Adipocyte (in vitro differentiated cells): ENCODE data around the gene KAT2B.

Source experiments
- DNase-seq: peaks from one replicate; pipeline ENCODE4 v3.0.0-alpha.2; 2015; ENCODE audit warnings: low read depth
- H3K27me3 ChIP-seq: replicated peaks from 2 replicates; pipeline ENCODE4 v1.7.0; 2013; ENCODE audit warnings: mild to moderate bottlenecking, low read length, moderate library complexity; ENCODE audit not compliant: control insufficient read depth, insufficient read depth
- H3K36me3 ChIP-seq: 2 replicates; pipeline ENCODE4 v1.7.0; 2013; ENCODE audit warnings: low read length, mild to moderate bottlenecking, moderate library complexity; ENCODE audit not compliant: control insufficient read depth, insufficient read depth, severe bottlenecking
- H3K4me1 ChIP-seq: 2 replicates; pipeline ENCODE4 v1.7.0; 2013; ENCODE audit warnings: mild to moderate bottlenecking, low read length, moderate library complexity; ENCODE audit not compliant: control insufficient read depth, insufficient read depth
- H3K4me3 ChIP-seq: 2 replicates; pipeline ENCODE4 v1.7.0; 2013; ENCODE audit warnings: mild to moderate bottlenecking, low read length, moderate library complexity
- H3K9ac ChIP-seq: 2 replicates; pipeline ENCODE4 v1.7.0; 2013; ENCODE audit warnings: mild to moderate bottlenecking, low read length, moderate library complexity
- H3K9me3 ChIP-seq: 2 replicates; pipeline ENCODE4 v1.7.0; 2013; ENCODE audit warnings: mild to moderate bottlenecking, low read length, moderate library complexity; ENCODE audit not compliant: control insufficient read depth

Gene KAT2B

DNA sequence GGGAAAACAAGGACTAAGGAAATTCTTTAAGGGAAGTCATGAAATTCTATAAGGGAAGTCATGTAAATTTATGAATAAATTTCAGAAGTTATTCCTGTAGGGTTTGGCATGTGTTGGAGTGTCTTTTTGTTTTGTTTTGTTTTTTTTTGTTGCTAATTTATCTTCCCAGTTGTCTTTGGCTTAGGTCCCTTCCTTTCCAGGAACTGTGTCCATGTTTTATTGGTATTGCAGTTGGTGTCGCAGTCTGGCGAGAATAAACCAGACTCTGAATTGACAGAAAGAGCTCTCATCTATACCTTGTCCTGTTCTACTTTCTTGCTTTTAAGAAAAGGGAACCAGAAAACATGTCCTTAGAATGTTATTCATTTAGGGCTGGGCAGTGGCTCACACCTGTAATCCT is 88.1 kb downstream of the KAT2B start:
- no peaks in the 10 kb centered on the region for H3K9me3 ChIP-seq
- H3K36me3 ChIP-seq: no peaks in the 10 kb centered on the region
- no peak for DNase-seq
- H3K4me1 ChIP-seq: no peaks in the 10 kb centered on the region
- H3K27me3 ChIP-seq: no peaks in the 10 kb centered on the region
- H3K4me3 ChIP-seq: no peak overlapping the region
- H3K9ac ChIP-seq: no peak overlapping the region

DNA sequence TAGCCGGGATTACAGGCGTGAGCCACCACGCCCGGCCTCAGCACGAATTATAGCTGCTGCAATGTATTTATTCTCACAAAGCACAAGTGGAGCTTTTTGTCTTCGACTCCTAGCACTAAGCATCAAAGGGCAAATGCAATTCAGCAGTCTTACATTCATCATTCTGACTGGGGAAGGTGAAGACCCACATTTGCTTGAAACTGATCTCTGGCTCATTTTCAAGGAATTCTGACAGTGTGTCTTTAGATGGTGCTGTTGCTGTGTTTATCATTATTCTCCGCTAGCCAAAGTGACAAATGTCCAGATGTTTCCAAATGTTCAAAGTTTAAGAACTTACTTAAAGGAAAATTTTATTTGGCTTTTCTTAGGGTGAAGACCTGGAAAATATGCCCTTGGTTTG is 89.9 kb downstream of the KAT2B start:
- H3K4me1 ChIP-seq: no peaks in the 10 kb centered on the region

DNA sequence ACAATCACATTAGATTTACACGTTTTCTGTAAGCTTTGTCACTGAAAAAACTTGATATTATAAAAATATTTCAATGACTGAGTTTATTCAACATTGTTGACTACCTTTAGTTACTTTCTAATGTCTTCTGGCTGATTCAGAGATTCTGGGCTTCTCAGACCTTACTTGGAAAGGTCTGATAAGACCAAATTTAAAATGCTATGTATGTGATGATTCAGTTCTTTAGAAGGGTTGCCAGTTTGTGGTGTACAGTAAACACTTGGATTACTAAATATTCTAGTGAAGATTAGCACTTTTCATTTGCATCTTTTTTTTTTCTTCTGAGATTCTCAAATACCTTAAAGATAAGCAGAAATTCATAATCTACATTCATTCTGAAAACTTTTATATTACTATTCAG is 96.0 kb downstream of the KAT2B start:
- Histone ChIP-seq H3K36me3 (no peaks in the 10 kb centered on the region), H3K4me3 (no peak overlapping the region), H3K27me3 (no peaks in the 10 kb centered on the region), H3K4me1 (no peaks in the 10 kb centered on the region), H3K9me3 (no peaks in the 10 kb centered on the region), H3K9ac (no peak overlapping the region)
- peak; percentile 6 for DNase-seq

More for the DNA sequence above, 89.9 kb downstream of the KAT2B start:
- Histone ChIP-seq H3K36me3 (no peaks in the 10 kb centered on the region), H3K9ac (no peak overlapping the region), H3K4me3 (no peak overlapping the region), H3K27me3 (no peaks in the 10 kb centered on the region), H3K9me3 (no peaks in the 10 kb centered on the region)
- no peak for DNase-seq

DNA sequence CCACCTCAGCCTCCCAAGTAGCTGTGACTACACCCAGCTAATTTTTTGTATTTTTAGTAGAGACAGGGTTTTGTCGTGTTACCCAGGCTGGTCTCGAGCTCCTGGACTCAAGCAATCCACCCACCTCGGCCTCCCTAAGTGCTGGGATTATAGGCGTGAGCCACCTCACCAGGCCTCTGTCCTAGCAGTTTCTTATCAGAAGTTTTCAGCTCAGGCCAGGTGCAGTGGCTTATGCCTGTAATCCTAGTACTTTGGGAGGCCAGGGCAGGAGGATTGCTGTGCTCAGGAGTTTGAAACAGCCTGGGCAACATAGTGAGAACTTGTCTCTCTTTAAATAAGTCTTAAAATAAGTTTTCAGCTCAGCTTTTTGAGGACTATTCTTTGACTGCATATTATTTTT is 97.4 kb downstream of the KAT2B start:
- H3K4me3 ChIP-seq: no peak overlapping the region
- H3K9ac ChIP-seq: no peak overlapping the region
- H3K27me3 ChIP-seq: no peaks in the 10 kb centered on the region
- no peaks in the 10 kb centered on the region for H3K9me3 ChIP-seq
- H3K4me1 ChIP-seq: no peaks in the 10 kb centered on the region
- DNase-seq: no peak
- no peaks in the 10 kb centered on the region for H3K36me3 ChIP-seq

DNA sequence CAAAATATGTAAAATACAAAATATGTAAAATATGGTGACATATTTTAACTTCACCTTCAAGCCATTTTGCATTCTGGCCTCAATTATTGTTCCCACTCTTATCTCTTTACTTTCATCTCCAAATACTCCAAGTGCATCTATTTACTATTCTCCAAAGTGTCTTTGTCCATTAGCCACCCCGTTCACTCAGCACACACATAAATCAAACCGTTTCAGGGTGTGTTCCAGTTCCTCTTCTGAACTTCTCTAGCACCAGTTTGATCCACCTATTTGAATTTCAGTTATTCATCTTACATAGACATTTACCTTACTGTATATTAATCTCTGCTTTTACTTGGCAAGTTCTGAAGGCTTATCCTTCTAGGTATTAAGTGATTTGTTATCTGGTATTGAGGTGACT is 100.6 kb downstream of the KAT2B start:
- no peaks in the 10 kb centered on the region for H3K9me3 ChIP-seq
- no peak overlapping the region for H3K9ac ChIP-seq
- no peaks in the 10 kb centered on the region for H3K36me3 ChIP-seq
- H3K4me3 ChIP-seq: no peak overlapping the region
- no peaks in the 10 kb centered on the region for H3K4me1 ChIP-seq
- H3K27me3 ChIP-seq: no peaks in the 10 kb centered on the region
- no peak for DNase-seq

DNA sequence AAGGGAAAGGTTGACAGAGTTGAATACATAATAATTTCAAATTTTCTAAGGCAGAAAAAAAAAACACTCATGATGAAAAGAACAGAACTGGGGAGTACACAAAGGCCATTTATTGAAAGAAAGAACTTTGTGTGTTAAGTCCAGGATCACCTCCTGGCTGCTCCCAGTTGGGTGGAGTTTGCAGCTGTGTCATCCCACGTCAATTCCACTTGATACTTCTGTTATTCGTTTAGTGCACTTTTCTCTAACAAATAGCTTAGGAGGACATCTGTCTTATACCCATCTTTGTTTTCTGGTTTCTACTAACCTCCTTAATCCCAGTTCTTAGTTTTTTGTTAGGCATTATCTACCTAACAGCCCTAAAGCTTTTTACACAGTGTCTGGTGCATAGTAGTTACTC is 101.1 kb downstream of the KAT2B start:
- no peak for DNase-seq
- H3K36me3 ChIP-seq: no peaks in the 10 kb centered on the region
- no peaks in the 10 kb centered on the region for H3K9me3 ChIP-seq

DNA sequence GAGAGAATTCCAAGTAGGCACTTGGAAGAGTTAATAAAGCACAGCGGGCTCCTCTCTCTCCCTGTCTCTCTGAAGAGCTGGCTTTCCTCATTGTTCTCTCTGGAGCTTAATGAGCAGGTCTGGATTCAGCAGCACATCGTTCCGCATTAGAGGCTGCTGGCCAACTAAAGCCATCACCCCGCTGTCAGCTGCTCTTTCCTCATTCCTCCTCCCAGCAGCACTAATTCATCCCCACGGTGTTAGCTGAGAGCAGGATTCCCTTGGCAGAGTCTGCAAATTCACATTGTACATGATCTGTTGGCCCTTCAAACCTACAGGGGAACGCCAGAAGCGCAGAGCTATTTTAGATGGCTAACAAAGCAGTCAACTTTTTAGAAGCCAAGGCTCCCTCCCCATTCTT is 101.6 kb downstream of the KAT2B start:
- Histone ChIP-seq H3K9ac (no peak overlapping the region), H3K4me1 (no peaks in the 10 kb centered on the region), H3K9me3 (no peaks in the 10 kb centered on the region), H3K27me3 (no peaks in the 10 kb centered on the region), H3K4me3 (no peak overlapping the region), H3K36me3 (no peaks in the 10 kb centered on the region)
- DNase-seq: no peak

More for the DNA sequence above, 101.1 kb downstream of the KAT2B start:
- Histone ChIP-seq H3K4me1 (no peaks in the 10 kb centered on the region), H3K9ac (no peak overlapping the region), H3K27me3 (no peaks in the 10 kb centered on the region), H3K4me3 (no peak overlapping the region)

DNA sequence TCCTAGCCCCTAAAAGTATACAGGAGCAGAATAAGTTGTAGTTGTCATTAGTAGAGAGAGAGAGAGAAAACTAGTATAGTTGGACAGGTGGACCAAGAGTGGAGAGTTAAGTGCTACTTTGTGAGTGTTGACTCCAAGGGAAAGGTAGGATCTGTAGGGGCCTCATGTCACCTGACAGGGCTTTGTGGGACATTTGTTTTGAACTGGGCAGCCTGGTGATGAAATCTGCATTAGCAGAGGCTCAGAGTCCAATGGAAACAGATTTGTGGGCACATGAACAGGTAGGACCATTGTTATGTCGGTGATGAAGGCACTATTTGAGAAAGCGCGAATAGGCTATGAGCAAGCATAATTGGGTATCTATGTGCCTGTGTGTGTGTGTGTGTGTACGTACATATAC is 102.3 kb downstream of the KAT2B start:
- H3K4me1 ChIP-seq: peaks cover 1% of the 10 kb centered on the region
- no peak overlapping the region for H3K4me3 ChIP-seq
- H3K9me3 ChIP-seq: no peaks in the 10 kb centered on the region
- DNase-seq: no peak
- H3K9ac ChIP-seq: no peak overlapping the region
- H3K27me3 ChIP-seq: no peaks in the 10 kb centered on the region
- no peaks in the 10 kb centered on the region for H3K36me3 ChIP-seq

DNA sequence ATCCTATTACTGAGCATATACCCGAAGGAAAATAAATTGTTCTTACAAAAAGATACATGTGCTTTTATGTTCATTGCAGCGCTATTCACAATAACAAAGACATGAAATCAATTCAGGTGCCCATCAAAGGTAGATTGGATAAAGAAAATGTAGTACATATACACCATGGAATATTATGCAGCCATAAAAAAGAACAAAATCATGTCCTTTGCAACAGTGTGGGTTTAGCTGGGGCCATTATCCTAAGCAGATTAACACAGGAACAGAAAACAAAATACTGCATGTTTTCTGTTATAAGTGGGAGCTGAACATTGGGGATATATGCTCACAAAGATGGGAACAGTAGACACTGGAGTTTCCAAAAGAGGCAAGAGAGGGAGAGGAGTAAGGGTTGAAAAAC is 103.3 kb downstream of the KAT2B start:
- Histone ChIP-seq H3K4me1 (peaks cover 6% of the 10 kb centered on the region), H3K27me3 (no peaks in the 10 kb centered on the region), H3K36me3 (no peaks in the 10 kb centered on the region), H3K4me3 (no peak overlapping the region), H3K9me3 (no peaks in the 10 kb centered on the region), H3K9ac (no peak overlapping the region)
- no peak for DNase-seq

DNA sequence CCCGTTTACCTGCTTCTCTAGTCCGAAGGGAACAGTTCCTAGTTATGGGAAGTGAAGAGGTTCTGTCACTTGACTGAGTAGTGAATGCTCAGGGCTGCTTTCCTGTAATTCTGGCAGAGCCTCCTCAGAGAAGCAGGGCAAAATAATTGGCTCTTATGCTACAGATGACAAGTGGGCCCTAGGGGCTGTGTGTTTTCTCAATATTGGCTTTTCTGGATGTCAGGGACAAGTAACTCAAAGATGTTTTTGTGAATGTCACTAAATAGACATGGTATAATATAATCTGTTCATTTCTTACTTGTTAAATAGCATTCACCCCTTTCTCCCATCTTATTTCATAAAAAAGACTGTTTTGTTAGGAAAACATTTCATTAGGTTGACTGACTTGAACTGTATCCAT is 105.6 kb downstream of the KAT2B start:
- Histone ChIP-seq H3K9me3 (no peaks in the 10 kb centered on the region), H3K27me3 (no peaks in the 10 kb centered on the region), H3K36me3 (no peaks in the 10 kb centered on the region), H3K4me1 (peaks cover 6% of the 10 kb centered on the region), H3K9ac (no peak overlapping the region), H3K4me3 (no peak overlapping the region)
- DNase-seq: no peak

DNA sequence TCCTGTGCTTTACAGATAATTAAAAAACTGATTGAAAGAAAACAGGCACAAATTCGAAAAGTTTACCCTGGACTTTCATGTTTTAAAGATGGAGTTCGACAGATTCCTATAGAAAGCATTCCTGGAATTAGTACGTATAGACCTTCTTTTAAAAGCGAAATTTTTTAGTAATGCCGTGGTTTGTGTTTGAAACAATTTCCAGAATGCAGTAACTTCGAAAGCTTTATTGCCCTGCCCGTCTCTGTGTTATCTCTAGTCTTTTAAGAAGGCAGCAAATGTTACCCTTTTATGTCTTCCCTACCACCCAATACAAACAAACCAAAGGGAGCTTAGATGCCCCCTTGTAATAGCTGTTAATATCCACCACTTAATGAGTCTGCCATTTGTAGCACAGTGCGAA is 106.1 kb downstream of the KAT2B start:
- no peaks in the 10 kb centered on the region for H3K9me3 ChIP-seq
- peaks cover 6% of the 10 kb centered on the region for H3K4me1 ChIP-seq
- H3K27me3 ChIP-seq: no peaks in the 10 kb centered on the region
- DNase-seq: no peak
- no peak overlapping the region for H3K9ac ChIP-seq
- no peak overlapping the region for H3K4me3 ChIP-seq
- no peaks in the 10 kb centered on the region for H3K36me3 ChIP-seq

DNA sequence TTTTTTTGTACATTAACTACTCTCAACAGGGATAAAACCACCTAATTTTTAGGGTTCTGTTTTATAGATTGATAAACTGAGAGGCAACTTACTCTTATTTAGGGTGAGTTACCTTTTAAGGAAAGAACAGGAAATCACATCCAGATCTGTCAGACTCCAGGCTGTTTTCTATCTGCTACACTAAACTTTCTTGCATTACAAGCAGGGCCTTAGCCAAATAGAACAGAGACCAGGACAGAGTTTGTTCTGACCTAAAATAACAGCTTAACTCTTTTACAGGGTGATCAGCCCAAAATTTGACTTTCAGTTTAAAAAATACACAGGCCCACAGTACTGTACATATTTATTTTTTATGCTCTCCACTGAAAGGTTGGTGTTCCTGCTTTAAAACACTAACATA is 107.1 kb downstream of the KAT2B start:
- Histone ChIP-seq H3K9ac (no peak overlapping the region), H3K27me3 (no peaks in the 10 kb centered on the region), H3K9me3 (no peaks in the 10 kb centered on the region), H3K4me1 (peaks cover 6% of the 10 kb centered on the region), H3K36me3 (no peaks in the 10 kb centered on the region), H3K4me3 (no peak overlapping the region)
- DNase-seq: peak; percentile 10
